SU-DHL-6 (cell line): ENCODE results near the gene TFG.

Source experiments
- H2AFZ ChIP-seq: fragments of 200-600 bp; sonication (generic); 2 replicates; pipeline ENCODE4 v1.6.1; 2014; ENCODE audit warnings: low read depth, mild to moderate bottlenecking, moderate library complexity, mixed read lengths, antibody characterized with exemption, low read length; ENCODE audit not compliant: severe bottlenecking
- H3F3A ChIP-seq: fragments of 200-600 bp; shearing (Covaris generic); 2 replicates; pipeline ENCODE4 v1.6.0; 2016; ENCODE audit warnings: antibody characterized with exemption, mild to moderate bottlenecking; ENCODE audit not compliant: insufficient read depth
- H3K27ac ChIP-seq: fragments of 200-600 bp; sonication (generic); 2 replicates; pipeline ENCODE4 v1.5.1; 2016; ENCODE audit warnings: low read depth, mild to moderate bottlenecking, low read length, moderate library complexity, mixed read lengths
- H3K27me3 ChIP-seq: fragments of 200-600 bp; sonication (generic), shearing (Covaris generic); 2 replicates; pipeline ENCODE4 v1.6.0; 2014; ENCODE audit warnings: mild to moderate bottlenecking, low read length
- H3K36me3 ChIP-seq: fragments of 200-600 bp; sonication (generic); 2 replicates; pipeline ENCODE4 v1.6.1; 2014; ENCODE audit warnings: mild to moderate bottlenecking, low read length, mixed read lengths
- H3K4me2 ChIP-seq: fragments of 300-600, 200-600 bp; shearing (Covaris generic), sonication (generic); 2 replicates; pipeline ENCODE4 v1.6.0; 2014; ENCODE audit warnings: low read length, low read depth, mild to moderate bottlenecking; ENCODE audit not compliant: poor library complexity, severe bottlenecking
- H3K4me3 ChIP-seq: fragments of 200-600 bp; sonication (generic); 2 replicates; pipeline ENCODE4 v1.5.1; 2014; ENCODE audit warnings: antibody characterized with exemption, low read length, mild to moderate bottlenecking, mixed read lengths; ENCODE audit not compliant: insufficient read depth, poor library complexity, severe bottlenecking
- H3K79me2 ChIP-seq: fragments of 200-600 bp; sonication (generic); 2 replicates; pipeline ENCODE4 v1.6.1; 2014; ENCODE audit warnings: mild to moderate bottlenecking, low read length, moderate library complexity; ENCODE audit not compliant: insufficient read depth
- H3K9ac ChIP-seq: fragments of 200-600 bp; sonication (generic); 2 replicates; pipeline ENCODE4 v1.7.0; 2014; ENCODE audit warnings: mild to moderate bottlenecking, low read length
- H3K9me2 ChIP-seq: fragments of 200-600 bp; sonication (generic); replicated peaks from 2 replicates; pipeline ENCODE4 v1.6.1; 2014; ENCODE audit warnings: low read length; ENCODE audit not compliant: insufficient read depth
- H3K9me3 ChIP-seq: fragments of 200-600 bp; sonication (generic); 2 replicates; pipeline ENCODE4 v1.6.1; 2014; ENCODE audit warnings: low read length, mixed read lengths; ENCODE audit not compliant: insufficient read depth
- H4K20me1 ChIP-seq: fragments of 200-600 bp; sonication (generic); 2 replicates; pipeline ENCODE4 v1.6.1; 2014; ENCODE audit warnings: low read depth, mild to moderate bottlenecking, antibody characterized with exemption, low read length, moderate library complexity, mixed read lengths
- EZH2phosphoT487 ChIP-seq: fragments of 200-600 bp; sonication (generic), shearing (Covaris generic); conservative IDR thresholded peaks from 2 replicates; pipeline ENCODE4 v1.6.1; 2018; ENCODE audit warnings: mild to moderate bottlenecking, antibody characterized with exemption, low read length, moderate library complexity, mixed read lengths
- TF ChIP-seq, protein P1 (sequence below): fragments of 200-600 bp; sonication (generic); IDR thresholded peaks from one replicate; pipeline ENCODE4 v1.5.1; 2017; ENCODE audit warnings: antibody characterized with exemption, mild to moderate bottlenecking, low read length, moderate library complexity; ENCODE audit not compliant: insufficient read depth, poor library complexity, severe bottlenecking

TFG gene

DNA sequence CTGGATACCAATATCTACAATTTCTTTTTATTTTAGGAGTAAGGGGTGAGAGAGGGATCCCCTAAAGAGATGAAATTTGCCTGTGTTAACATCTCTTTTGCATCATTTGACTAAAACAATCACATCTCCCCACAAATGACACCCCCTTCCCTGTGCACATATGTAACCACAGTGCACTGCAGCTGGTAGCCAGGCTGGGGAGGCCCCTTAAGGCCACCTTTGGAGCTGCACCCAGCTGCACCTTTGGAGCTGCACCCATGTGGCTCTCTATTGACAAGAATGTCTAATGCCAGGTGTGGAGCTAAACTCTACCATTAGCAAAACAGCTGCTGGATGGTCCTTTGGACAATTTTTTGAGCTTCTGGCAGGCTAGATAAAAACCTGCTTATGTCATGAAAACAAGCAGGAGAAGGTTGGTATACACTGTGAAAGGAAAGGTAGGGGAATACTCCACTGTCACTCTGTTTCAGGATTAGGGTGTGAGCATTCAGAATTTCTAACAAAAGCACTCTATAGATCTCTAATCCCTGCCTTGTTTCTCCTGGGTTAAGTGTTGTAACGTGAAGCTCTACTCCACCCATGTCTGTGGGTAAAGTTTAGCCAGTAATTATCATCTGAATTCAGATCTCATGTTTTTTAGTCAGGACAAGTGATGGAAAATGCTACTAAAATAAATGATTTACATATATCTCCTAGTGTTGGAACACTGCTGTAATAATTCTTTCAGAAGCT, 52.1 kb downstream of the TFG start:
- no peaks in the 10 kb centered on the region for H3F3A ChIP-seq
- no peaks in the 10 kb centered on the region for H3K9me3 ChIP-seq
- no peak overlapping the region for H3K4me2 ChIP-seq
- no peaks in the 10 kb centered on the region for H3K79me2 ChIP-seq
- H3K36me3 ChIP-seq: no peaks in the 10 kb centered on the region
- no peaks in the 10 kb centered on the region; the same call in 1 of the 2 replicates for H3K27me3 ChIP-seq
- H3K9me2 ChIP-seq: no peaks in the 10 kb centered on the region; the same call in 1 of the 2 replicates
- TF ChIP-seq, protein P1, sequence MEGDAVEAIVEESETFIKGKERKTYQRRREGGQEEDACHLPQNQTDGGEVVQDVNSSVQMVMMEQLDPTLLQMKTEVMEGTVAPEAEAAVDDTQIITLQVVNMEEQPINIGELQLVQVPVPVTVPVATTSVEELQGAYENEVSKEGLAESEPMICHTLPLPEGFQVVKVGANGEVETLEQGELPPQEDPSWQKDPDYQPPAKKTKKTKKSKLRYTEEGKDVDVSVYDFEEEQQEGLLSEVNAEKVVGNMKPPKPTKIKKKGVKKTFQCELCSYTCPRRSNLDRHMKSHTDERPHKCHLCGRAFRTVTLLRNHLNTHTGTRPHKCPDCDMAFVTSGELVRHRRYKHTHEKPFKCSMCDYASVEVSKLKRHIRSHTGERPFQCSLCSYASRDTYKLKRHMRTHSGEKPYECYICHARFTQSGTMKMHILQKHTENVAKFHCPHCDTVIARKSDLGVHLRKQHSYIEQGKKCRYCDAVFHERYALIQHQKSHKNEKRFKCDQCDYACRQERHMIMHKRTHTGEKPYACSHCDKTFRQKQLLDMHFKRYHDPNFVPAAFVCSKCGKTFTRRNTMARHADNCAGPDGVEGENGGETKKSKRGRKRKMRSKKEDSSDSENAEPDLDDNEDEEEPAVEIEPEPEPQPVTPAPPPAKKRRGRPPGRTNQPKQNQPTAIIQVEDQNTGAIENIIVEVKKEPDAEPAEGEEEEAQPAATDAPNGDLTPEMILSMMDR: no peak
- TF ChIP-seq EZH2phosphoT487: no peak
- H3K9ac ChIP-seq: no peak overlapping the region
- no peak overlapping the region for H3K27ac ChIP-seq
- H3K4me3 ChIP-seq: no peak overlapping the region
- no peak overlapping the region for H2AFZ ChIP-seq
- no peaks in the 10 kb centered on the region for H4K20me1 ChIP-seq

DNA sequence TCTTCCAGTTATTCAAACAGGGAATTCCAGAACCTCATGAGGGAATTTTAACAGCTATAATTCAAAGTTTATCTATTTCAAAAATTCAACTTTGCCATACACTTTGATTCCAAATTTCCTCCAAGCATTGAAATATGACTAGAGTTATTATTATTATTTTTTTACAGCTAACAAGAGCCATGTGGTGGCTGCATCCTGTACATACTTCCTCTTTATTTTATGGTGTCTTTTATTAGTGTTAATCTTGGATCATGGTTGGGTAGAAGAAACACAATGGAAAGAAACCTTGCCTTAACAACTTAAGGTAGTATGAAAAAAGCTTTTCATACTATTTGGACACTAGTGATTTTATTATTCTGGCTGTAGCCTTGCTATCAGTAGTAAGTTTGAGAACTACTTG, 52.7 kb downstream of the TFG start:
- H3K27ac ChIP-seq: no peak overlapping the region
- no peak overlapping the region for H2AFZ ChIP-seq
- no peaks in the 10 kb centered on the region for H3K36me3 ChIP-seq
- no peaks in the 10 kb centered on the region for H3K79me2 ChIP-seq
- no peaks in the 10 kb centered on the region; the same call in 1 of the 2 replicates for H3K9me2 ChIP-seq
- H4K20me1 ChIP-seq: no peaks in the 10 kb centered on the region
- H3K4me2 ChIP-seq: no peak overlapping the region
- no peaks in the 10 kb centered on the region for H3K9me3 ChIP-seq
- H3F3A ChIP-seq: no peaks in the 10 kb centered on the region
- no peak overlapping the region for H3K4me3 ChIP-seq
- TF ChIP-seq, protein P1: no peak
- TF ChIP-seq EZH2phosphoT487: no peak
- no peaks in the 10 kb centered on the region; the same call in 1 of the 2 replicates for H3K27me3 ChIP-seq
- no peak overlapping the region for H3K9ac ChIP-seq

DNA sequence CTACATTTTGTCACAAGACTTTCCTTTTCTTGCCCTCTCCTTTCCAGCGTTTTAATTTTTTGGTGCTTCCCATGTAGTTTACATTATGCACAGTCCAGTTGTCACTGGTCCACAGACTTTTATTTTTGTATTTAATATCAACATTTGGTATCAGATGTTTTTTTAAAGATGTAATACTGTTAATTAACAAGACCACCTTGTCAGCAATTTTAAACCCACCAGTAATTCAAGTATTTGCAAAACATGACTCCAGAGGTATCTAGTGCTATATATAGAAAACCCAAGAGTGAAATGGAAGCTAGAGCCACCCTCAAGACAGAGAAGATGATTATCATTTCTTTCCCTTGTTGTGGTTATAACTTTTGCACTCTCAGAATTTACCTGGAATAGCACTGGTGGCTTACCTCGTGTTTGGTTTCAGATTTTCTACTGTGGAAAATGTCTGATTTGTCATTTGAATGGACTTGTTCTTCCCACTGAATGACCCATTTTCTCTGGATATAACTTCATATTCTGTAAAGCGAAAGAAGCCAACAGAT, 56.2 kb downstream of the TFG start:
- TF ChIP-seq, protein P1: no peak
- no peak for TF ChIP-seq EZH2phosphoT487
- H4K20me1 ChIP-seq: no peaks in the 10 kb centered on the region

More for the DNA sequence above, 56.2 kb downstream of the TFG start:
- Histone ChIP-seq H3K79me2 (no peaks in the 10 kb centered on the region), H3K9me3 (no peaks in the 10 kb centered on the region), H3F3A (no peaks in the 10 kb centered on the region), H3K27me3 (no peaks in the 10 kb centered on the region; the same call in 1 of the 2 replicates), H3K27ac (no peak overlapping the region), H3K4me2 (no peak overlapping the region), H3K9ac (no peak overlapping the region), H3K9me2 (no peaks in the 10 kb centered on the region; the same call in 1 of the 2 replicates), H3K36me3 (no peaks in the 10 kb centered on the region), H2AFZ (no peak overlapping the region), H3K4me3 (no peak overlapping the region)
